HS-5 (cell line): ENCODE data around the gene ANP32E.
A peak's percentile ranks its signal among the peaks of the same experiment; 100 is the strongest.
"Not testable (repeated sequence)": the region's sequence is repeated elsewhere in the genome, so short reads cannot be mapped to it uniquely, and the experiment has no call there.

Experiments
- DNase-seq: peaks from one replicate; pipeline ENCODE4 v3.0.0-alpha.2; 2012; ENCODE audit warnings: low read depth

The ANP32E gene

GRCh38 chr1:150212070-150212469, 23.8 kb downstream of the ANP32E start:
- DNase-seq = no peak

DNA sequence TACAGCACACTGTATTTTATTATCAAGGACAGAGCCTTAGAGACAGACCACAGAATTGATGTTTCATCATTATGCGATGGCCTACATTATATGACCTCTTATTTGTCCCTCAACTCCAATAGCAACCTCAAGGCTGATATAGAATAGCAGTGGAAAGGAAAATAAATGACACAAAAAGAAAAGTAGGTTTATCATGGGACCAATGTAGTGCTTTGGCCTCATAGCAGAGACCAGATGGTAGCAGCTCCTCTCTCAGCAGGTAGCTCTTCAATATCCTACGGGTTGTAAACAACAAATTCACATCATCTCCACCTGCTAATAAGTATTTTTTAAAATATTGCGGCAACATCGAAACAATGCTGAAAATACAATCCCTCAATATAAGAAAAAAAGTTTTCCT, 25.2 kb downstream of the ANP32E start:
- DNase-seq = no peak

- DNase-seq = no peak
These were observed 25.8 kb downstream of the ANP32E start for GRCh38 chr1:150210091-150210490.

DNA sequence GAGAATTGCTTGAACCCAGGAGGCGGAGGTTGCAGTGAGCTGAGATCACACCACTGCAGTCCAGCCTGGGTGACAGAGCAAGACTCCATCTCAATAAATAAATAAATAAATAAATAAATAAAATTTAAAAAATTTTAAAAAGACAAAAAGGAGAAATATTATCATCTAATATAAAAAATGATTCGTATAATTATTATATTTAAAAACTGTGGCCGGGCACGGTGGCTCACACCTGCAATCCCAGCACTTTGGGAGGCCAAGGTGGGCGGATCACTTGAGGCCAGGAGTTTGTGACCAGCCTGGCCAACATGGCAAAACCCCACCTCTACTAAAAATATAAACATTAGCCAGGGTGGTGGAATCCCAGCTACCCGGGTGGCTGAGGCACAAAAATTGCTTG, 27.5 kb downstream of the ANP32E start:
- DNase-seq = not testable (repeated sequence)

DNA sequence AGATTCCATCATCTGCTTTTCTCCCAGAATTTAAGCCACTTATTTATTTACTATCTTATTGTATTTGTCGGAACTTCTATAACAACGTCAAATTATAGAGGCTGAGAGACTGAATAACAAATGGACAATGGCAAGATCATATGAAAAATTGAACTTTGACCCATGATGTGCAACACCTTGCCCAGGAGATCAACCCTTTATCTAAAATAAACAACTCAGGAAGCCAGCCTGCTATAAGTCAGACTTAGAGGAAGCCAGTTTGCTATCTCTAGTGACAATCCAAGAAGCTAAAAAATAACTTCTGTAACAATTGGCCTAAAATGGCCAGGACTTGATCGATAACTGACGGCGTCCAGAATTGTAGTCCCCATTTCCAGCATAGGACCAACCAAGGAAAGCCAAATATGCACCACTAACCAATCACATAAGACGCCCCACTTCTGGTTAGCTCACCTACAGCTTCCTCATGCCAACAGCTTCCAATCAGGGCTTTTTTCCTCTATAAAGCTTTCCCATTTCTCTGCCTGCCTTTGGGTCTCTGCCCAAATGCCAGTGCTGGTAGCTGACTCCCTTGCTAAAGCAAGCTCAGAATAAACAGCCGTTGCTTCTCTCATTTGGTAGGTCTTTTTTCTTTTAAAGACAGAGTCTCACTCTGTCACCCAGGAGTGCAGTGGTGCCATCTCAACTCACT, 28.5 kb downstream of the ANP32E start:
- DNase-seq = no peak

DNA sequence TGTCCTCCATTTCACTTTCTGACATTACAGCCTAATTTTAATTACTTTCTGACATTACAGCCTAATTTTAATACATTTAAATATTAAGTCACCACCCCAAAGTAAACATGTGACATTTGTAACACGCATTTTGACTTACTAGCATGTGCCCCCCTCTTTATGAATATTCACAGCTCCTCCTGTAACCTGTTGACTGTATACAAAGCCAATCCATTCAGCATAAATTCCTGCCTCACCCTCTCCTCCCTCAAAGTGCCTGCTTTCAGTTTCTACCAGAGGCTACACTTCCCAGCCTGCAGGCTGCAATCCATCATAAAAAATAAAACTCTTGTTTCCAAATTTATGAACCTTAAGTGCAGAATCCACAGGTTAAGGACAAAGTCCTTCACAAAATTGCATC, 39.5 kb downstream of the ANP32E start:
- DNase-seq = no peak

GRCh38 chr1:150194381-150195031, 41.4 kb downstream of the ANP32E start:
- DNase-seq = no peak

GRCh38 chr1:150192012-150192411, 43.9 kb downstream of the ANP32E start:
- peak; percentile 83 for DNase-seq

- DNase-seq = no peak
These were observed 48.4 kb downstream of the ANP32E start for GRCh38 chr1:150187560-150187931.

- no peak for DNase-seq
These were observed 48.9 kb downstream of the ANP32E start for GRCh38 chr1:150186789-150187559.

DNA sequence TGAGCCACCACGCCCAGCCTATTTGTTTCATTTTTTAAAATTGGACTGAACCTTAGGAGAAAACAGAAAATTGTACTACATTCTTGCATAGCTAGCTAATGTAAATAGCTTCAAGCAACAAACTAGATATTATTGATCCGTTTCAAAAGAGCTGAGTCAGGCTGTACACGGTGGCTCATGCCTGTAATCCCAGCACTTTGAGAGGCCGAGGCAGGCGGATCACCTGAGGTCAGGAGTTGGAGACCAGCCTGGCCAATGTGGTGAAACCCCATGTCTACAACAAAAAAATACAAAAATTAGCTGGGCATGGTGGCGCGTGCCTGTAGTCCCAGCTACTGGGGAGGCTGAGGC, 49.5 kb downstream of the ANP32E start:
- not testable (repeated sequence) for DNase-seq

DNA sequence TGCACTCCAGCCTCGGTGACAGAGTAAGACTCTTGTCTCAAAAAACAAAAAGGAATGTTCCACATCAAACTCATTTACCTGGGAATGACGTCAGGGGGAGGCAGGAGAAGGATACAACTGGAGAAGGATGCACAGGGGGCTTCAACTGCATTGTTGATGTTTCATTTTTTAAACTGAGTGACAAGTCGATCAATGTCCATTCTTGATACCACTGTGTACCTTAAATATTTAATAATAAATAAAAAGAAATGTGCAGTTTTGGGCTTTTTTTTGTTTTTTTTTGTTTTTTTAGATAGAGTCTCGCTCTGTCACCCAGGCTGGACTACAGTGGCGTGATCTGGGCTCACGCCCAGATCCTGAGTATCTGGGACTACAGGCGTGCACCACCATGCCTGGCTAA, 50.4 kb downstream of the ANP32E start:
- no peak for DNase-seq

- no peak for DNase-seq
These were observed 52.9 kb downstream of the ANP32E start for GRCh38 chr1:150183061-150183460.

GRCh38 chr1:150182247-150182646, 53.7 kb downstream of the ANP32E start:
- no peak for DNase-seq

DNA sequence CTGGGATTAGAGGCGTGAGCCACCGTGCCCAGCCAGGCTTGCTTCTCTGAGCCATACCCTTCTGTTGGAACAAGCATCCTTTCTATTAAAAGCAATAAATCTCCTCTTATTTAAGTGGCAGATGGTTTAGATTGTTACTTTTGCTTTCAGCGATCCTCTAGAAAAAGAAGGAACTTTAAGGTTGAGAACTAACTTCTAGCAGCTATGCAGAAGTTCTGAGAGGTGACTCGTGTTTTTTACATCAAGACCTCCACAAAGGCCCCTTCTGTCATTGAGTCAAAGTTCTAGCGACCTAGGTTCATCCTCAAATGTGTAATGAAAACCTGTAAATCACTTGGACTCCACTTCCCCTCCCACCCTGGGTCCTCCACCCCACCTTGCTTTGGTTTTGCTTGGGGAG, 55.4 kb downstream of the ANP32E start:
- no peak for DNase-seq

GRCh38 chr1:150179867-150180266, 56.0 kb downstream of the ANP32E start:
- no peak for DNase-seq

DNA sequence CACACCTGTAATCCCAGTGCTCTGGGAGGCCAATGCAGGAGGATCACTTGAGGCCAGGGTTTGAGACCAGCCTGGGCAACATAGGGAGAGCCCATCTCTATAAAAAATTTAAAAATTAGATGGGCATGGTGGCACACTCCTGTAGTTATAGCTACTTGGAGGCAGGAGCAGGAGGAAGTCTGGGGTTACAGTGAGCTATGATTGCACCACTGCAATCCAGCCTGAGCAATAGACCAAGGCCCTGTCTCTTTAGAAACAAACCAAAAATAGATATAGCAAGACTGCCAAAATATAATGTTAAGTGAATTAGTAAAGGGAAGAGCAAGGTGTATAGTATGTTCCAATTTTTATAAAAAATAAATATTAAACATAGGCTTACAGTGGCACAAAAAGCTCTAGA, 57.4 kb downstream of the ANP32E start:
- DNase-seq = no peak

- DNase-seq = no peak
These were observed 59.3 kb downstream of the ANP32E start for GRCh38 chr1:150176593-150176992.

- DNase-seq = no peak
These were observed 62.7 kb downstream of the ANP32E start for GRCh38 chr1:150173141-150173585.

DNA sequence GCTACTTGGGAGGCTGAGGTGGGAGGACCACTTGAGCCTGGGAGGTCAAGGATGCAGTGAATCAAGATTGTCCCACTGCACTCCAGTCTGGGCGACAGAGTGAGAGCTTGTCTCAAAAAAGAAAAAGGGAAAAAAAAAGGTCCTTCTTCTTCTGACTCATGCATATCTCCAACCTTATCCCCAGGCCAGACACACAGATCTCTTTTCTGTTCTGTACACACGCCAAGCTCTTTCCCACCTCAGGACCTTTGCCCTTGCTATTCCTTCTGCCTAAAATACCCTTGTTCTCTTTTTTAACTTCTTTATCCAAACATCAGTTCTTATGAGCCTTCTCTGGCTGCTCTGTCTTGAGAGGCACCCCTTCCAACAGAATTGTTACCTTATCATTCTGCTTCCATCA, 64.1 kb downstream of the ANP32E start:
- no peak for DNase-seq

DNA sequence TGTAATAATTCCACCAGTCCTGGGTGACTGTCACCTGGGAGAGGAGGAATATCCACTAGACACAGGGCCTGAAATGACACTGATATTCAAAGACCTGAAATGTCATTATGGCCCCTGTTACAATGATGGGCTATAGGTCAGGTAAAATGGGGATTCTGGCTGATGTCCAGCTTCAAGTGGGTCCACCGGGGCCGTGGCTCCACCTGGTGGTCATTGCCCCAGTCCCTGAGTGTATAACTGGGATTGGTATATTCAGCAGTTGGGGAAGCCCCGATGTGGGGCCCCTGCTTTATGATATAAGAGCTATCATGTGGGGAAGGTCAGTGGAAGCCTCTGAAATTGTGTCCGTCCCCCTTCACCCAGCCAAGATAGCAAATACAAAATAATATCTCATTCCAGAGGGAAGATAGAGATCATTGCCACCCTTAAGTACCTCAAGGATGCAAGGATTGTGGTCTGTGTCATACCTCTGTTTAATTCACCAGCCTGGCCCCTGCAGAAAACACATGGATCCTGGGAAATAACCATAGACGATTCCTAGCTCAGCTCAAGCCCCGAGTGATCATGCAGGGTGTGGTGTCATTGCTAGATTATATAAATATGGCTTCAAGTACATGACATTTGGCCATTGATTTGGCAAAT, 66.8 kb downstream of the ANP32E start:
- no peak for DNase-seq
